ENCODE measurements around the gene POLR2C.

DNA sequence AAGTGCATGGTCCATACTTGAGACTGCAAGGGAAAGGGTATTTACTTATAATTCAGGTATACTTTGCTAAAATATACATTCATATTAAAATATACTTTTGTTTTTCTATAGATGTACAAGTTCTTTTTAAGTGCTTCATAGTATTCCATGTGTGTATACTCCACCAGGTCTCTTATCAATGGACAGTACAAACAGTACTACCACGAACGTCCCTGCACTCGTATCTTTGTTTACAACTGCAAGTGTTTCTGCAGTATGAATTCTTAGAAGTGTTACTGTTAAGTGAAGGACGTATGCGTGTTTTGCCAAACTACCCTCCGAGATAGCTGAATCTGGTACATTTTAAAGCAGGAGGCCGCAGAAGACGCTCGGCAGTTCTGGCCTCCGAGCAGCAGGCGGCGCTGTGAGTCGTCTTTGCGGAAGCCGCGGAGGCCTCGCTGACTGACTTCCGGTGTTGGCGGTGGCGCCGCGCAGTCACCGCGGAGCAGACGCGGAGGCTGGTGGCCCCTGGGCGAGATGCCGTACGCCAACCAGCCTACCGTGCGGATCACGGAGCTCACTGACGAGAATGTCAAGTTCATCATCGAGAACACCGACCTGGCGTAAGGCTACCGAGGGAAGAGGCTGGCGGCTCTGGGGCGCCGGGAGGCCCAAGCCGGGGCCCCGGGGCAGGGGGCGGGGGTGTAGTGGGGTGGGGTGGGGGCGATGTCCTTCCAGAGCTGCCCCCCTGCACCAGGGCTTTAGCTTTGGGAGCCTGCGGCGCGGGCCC is at the start of gene POLR2C:
- TF ChIP-seq EZH2phosphoT487 (IDR thresholded peaks at IDR 0.05; ENCODE audit: insufficient read depth, low read depth) (no peak), EZH2 (IDR thresholded peaks at IDR 0.05; ENCODE audit: insufficient read depth, poor library complexity, severe bottlenecking) (no peak)

Measured in GM23248 (cell line).